Measurements from ENCODE around the gene MED16.

GRCh38 chr19:900043-900301 is 7.0 kb upstream of the MED16 start:
- TF ChIP-seq, protein P1, sequence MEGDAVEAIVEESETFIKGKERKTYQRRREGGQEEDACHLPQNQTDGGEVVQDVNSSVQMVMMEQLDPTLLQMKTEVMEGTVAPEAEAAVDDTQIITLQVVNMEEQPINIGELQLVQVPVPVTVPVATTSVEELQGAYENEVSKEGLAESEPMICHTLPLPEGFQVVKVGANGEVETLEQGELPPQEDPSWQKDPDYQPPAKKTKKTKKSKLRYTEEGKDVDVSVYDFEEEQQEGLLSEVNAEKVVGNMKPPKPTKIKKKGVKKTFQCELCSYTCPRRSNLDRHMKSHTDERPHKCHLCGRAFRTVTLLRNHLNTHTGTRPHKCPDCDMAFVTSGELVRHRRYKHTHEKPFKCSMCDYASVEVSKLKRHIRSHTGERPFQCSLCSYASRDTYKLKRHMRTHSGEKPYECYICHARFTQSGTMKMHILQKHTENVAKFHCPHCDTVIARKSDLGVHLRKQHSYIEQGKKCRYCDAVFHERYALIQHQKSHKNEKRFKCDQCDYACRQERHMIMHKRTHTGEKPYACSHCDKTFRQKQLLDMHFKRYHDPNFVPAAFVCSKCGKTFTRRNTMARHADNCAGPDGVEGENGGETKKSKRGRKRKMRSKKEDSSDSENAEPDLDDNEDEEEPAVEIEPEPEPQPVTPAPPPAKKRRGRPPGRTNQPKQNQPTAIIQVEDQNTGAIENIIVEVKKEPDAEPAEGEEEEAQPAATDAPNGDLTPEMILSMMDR (IDR thresholded peaks at IDR 0.05), result no peak
- TF ChIP-seq ZFX (IDR thresholded peaks at IDR 0.05; ENCODE audit: borderline replicate concordance), result no peak
